Activated CD4-positive, alpha-beta T cell treated with anti-CD3 and anti-CD28 coated beads for 24 hours (primary cell): ENCODE results near the gene ALG14.
"Not testable (repeated sequence)": the region's sequence is repeated elsewhere in the genome, so short reads cannot be mapped to it uniquely, and the experiment has no call there.

Experiments
- DNase-seq, 2 donors: peaks; one replicate each; pipeline ENCODE4 v3.0.0-alpha.2; 2020; ENCODE audit warnings: low read depth in 2 of 2

Gene ALG14

GRCh38 chr1:95042286-95042685, 30.5 kb downstream of the ALG14 start:
- no peak for DNase-seq

- DNase-seq = no peak
Measured at GRCh38 chr1:95041491-95042165, 31.1 kb downstream of the ALG14 start.

DNA sequence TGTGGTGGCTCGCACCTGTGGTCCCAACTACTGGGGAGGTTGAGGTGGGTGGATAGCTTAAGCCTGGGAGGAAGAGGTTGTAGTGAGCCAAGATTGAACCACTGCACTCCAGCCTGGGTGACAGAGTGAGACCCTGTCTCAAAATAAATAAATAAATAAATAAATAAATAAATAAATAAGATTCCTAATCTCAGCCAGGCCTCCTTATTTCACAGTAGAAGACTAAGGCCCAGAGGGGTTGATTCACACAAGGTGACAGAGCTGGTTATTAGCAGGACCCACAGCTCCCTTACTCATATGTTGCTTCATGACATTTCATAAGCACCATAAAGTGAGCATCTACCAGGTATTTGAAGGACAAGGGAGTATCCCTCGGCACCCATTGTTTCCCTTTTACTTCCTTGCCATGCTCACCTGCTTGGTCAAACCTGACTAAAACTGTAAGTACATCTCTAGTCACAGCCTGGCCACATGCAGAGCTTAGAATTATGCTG, 32.7 kb downstream of the ALG14 start:
- no peak for DNase-seq

- DNase-seq = no peak
Measured at GRCh38 chr1:95039360-95040031, 33.3 kb downstream of the ALG14 start.

DNA sequence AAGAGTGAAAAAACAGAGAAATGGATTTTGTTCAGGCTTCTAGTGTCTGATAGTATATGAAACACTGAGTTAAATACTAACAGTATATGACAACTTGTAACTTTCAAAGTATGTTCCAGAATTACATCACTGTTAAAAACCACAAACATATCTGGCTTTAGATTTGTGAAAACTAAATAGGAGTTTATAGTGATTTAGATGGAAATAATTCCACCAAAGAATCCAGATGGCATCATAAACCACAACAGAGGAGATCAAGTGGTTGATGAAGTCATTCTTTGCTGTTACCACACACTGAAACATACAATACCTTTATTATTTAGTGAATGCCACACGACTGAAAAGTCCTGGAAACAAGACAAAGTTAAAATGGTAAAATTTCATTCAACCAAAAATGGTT, 37.2 kb downstream of the ALG14 start:
- DNase-seq = no peak

GRCh38 chr1:95034506-95034905, 38.2 kb downstream of the ALG14 start:
- no peak for DNase-seq

DNA sequence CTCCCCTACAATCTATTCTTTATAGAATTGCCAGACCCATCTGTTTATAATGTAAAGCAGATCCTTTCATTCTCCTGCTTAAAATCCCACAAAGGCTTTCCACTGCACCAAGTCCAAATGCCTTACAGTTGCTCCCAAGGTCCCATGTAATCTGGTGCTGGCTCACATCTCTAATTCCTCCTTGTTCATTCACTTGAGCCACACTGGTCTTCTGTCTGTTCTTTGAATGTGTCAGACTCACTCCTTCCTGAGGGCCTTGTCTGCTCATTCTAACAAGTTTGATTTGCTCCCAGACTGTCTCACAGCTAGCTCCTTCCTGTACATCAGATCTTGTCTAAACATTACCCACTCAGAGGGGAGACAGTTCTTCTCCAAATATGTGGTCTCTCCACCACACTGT, 38.9 kb downstream of the ALG14 start:
- no peak for DNase-seq

GRCh38 chr1:95029532-95029931, 43.2 kb downstream of the ALG14 start:
- DNase-seq = no peak

DNA sequence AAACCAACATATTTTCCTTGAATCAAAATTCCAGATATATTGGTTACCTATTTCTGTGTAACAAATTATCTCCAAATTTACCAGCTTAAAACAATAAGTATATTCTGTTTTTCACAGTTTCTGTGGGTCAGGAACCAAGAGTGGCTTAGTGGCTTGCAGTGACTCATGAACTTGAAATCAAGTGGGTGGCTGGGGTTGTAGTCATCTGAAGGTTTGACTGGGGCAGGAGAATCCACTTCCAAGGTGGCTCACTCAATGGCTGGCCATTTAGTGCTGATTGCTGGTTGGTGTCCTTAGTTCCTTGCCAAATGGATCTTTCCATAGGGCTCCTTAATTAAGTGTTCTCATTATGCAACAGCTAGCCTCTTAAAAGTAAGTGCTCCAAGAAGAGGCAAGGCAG, 43.8 kb downstream of the ALG14 start:
- no peak for DNase-seq

GRCh38 chr1:95027046-95027445, 45.7 kb downstream of the ALG14 start:
- no peak for DNase-seq

DNA sequence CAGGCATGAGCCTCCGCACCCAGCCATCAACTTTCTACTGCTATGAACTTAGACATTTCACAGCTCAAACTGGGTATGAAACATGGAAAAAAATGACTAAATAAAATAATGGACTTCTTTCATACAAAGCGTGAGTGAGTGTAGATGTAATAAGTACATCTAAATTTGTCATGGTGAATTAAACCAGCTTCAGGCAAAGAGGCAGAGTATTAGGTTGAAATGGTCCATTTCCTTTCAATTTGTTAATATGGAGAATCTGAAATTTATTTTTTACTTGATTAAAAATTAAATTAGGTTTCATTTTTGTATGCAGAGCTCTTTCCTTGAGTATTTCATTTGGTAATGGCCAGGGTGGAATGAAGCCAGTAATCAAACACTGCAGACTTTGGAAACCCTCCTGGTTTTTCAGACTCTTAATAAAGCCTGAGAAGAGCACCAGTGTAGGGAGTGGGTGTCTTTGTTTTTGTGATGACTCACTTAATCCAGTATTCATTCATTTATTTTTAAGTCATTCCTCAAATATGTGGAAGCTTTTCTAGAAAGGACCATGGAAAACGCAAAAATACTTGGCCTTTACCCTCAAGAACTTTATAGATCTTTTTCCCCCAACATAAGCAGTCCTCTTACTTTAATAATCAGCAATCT, 49.2 kb downstream of the ALG14 start:
- DNase-seq = no peak

DNA sequence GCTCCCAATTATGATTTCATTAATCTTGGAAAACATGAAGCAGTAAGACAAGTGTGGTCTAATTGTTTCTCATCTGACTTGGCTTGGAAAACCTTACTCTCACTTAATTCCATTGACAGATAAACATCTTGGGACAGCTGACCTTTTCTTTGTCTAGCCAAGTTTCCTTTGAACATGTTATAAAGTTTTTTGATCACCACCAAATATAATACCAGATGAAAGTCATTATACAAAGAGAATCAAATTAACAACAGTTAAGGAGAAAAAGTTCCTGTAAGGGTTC, 50.2 kb downstream of the ALG14 start:
- no peak for DNase-seq

DNA sequence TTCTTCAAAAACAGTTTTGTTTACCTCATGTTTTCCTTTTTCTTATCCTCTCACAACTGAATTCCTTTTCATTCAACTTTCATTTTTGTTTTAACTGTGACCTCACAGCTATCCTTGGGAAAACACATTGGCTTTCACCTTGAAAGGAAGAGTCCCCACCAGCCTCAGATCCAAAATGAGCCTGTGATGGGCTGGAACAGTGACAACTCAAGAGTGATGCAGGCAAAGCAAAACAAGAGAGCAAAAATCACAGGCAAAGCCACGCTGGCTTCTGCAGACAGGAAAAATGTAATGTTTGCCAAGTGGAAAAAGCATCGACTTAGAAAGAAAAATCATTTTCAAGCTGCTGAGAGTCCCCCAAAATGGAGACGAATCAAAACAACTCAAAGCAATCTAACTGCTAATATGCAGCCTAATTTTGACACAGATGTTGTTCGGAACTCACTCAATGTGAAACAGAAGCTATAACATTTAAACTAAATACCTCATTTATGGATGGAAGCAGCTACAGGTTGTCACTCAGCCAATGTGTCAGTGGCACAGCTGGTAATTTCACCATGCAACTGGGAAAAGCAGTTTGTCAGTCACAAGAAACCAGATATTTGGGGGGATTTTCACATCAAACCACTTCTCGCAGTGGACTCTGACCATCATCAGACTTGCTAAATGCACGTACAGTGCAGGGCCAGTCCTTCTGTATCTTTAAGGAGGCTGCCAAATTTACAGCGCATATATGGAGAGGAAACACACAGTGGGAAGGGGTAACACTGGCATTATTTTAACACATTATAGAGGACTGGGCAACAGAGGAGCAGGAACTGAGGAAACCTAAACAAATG, 50.7 kb downstream of the ALG14 start:
- DNase-seq = no peak

DNA sequence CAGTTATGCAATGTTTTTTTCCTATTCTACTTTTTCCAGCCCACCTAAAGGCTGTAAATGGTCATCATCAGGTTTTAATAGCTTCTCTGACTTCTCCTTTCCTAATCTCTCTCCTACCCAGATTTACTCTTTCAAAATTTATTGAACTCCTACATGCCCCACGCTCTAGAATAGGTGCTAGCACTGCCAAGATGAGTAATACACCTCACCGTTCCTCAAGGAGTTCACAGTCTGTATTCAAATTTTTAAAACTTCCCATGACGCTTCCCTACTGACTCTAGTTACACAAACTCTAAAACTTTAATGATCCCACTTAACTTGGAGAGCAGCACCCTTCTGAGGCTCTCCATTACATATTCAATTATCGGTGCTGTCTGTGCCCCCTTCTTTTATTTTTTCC, 51.6 kb downstream of the ALG14 start:
- no peak for DNase-seq

DNA sequence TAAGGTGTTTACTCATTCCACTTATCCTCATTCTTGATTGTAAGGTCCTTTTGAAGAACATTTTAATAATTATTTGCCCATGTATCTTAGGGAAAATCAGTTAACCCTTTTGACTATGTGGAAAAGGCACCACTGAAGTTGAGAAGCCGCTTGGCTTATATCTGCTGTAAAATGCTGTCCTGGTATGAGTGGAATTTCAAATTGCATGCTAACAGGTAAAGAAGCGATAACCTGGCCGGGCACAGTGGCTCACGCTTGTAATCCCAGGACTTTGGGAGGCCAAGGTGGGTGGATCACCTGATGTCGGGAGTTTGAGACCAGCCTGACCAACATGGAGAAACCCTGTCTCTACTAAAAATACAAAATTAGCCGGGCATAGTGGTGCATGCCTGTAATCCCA, 53.3 kb downstream of the ALG14 start:
- not testable (repeated sequence) for DNase-seq

DNA sequence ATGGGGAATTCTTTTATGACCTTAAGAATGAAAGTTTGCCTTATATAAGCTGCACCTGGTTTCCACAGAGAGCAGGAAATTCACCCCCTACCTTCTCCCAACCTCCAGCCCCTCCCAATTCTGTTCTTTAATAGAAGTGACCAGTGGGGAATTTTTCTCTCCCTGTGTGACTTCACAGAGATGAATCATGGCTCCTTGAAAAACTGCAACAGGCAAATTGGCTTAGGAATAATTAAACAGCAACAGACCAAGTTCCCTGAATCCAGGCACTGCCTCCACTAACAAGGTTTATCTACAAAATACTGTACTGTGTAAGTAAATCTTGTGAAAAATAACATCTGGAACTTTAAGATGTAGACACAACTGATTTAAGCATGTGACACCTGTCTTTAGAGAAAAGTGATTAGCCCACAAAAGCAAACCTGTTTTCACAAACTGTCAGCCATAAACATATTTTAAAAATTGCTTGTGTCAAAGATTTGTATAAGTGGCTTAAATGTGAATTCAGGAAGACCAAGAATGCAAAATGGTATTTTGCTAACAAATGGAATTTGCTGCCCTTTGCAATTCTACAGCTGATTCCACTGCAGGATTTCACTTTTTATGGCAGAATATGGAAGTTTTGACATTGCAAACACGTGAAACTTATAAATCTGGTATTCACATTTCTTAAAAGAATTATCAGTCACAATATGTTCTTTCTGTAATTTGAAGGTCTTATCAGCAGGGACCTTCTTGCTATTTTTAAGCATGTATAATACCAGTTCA, 54.0 kb downstream of the ALG14 start:
- no peak for DNase-seq

- DNase-seq = no peak
Measured at GRCh38 chr1:95017775-95018174, 55.0 kb downstream of the ALG14 start.

- no peak for DNase-seq
Measured at GRCh38 chr1:95015076-95015475, 57.7 kb downstream of the ALG14 start.

DNA sequence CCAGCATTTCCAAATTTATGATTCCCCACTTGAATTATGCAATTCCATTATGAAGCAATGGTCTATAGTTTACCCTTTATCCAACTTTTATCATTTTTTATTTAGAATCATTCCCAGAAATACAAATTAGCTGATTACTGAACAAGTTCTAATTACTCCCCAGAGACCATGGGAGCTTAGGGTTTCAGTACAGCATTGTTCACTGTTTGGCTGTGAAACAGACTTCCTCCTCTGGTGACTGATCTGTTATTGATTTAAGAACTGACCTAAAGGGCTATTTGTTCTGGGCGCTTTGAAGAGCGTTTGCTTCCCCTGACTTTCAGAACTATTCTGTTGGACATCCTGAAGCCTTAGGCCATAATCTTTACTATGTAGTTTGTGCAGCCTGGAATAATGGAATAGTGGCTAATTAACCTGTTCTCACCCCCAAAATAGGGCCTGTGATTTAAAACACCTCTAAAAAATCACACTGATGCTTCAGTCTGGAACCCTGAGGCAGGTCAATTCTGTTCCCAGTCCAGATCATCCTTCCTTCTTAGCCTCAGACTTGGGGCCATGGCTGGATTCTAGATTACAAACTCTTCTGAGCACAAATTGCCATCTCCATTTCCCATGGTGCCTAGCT, 58.7 kb downstream of the ALG14 start:
- DNase-seq = no peak

DNA sequence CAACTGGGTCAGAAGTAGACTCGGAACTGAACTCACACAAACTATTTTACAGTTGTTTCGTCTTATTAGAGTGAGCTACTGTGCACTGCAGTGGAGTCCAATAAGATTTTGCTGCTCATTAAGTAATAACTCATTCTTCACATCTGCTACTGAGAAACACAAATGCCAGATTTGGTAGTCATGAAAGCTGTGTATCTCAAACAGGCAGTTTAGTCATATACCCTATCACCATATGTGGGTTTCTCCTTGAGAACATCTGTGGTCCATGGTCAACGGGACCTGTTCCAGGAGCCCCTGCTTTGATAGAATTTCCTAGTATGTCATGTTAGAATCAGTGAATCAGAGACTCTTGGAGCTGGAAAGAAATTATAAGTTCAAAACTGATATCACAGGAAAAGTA, 60.4 kb downstream of the ALG14 start:
- DNase-seq = no peak

DNA sequence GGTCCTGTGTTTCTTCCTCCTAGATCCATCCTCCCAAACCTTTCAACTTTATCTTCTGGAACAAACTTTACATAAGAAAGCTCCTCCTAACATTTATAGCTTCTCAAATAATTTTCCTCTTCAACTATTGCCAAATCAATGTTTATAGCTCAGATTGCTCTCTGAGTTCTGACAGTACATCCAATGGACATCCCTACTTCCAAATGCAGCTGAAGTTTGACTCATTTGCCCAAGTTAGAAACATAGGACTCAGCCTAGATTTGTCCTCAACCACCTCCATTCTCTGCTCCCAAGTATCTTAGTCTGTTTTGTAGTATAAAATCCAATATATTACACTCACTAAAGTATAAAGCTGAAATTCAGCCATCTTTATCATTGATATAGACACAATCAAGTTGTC, 62.6 kb downstream of the ALG14 start:
- DNase-seq = no peak
